Large intestine (tissue), 3 donors: Measurements from ENCODE around the gene LPAR2. TPM values are rescaled to one million over a fixed set of nuclear protein-coding genes. Genes with fewer than 3 reads are reported as not detected.
A peak's percentile ranks its signal among the peaks of the same experiment; 100 is the strongest.

Experiments
- DNase-seq, 2 donors: peaks; one replicate each; pipeline versions ENCODE4 v3.0.0 to v3.0.0-alpha.2; 2013
- H3K27ac ChIP-seq: one replicate; pipeline ENCODE4 v1.5.1; 2013; ENCODE audit warnings: low read length
- H3K27me3 ChIP-seq: 2 replicates; pipeline ENCODE4 v1.6.1; 2013; ENCODE audit warnings: low read length; ENCODE audit not compliant: control insufficient read depth, insufficient read depth
- H3K36me3 ChIP-seq: 2 replicates; pipeline ENCODE4 v1.6.1; 2013; ENCODE audit warnings: low read length; ENCODE audit not compliant: control insufficient read depth, insufficient read depth
- H3K4me1 ChIP-seq: one replicate; pipeline ENCODE4 v1.6.1; 2013; ENCODE audit warnings: low read length; ENCODE audit not compliant: control insufficient read depth, insufficient read depth
- H3K4me3 ChIP-seq: one replicate; pipeline ENCODE4 v1.5.1; 2013; ENCODE audit warnings: low read length
- H3K9me3 ChIP-seq: one replicate; pipeline ENCODE4 v1.6.1; 2013; ENCODE audit warnings: mild to moderate bottlenecking, low read depth, low read length, moderate library complexity; ENCODE audit not compliant: control insufficient read depth
- WGBS: methylation state at CpG from one replicate; pipeline ENCODE4 v1.1.5; 2013; ENCODE audit warnings: low lambda C conversion rate; ENCODE audit not compliant: insufficient coverage; 5-methylcytosine and 5-hydroxymethylcytosine counted together
- polyA plus RNA-seq: library from polyadenylated mRNA; unstranded; fragments of 120-200 nt; gene quantifications from one replicate; pipeline ENCODE4 v1.2.1, GENCODE V29; 2013

Gene LPAR2
- polyA plus RNA-seq, 1 donor = 11.9 TPM

DNA sequence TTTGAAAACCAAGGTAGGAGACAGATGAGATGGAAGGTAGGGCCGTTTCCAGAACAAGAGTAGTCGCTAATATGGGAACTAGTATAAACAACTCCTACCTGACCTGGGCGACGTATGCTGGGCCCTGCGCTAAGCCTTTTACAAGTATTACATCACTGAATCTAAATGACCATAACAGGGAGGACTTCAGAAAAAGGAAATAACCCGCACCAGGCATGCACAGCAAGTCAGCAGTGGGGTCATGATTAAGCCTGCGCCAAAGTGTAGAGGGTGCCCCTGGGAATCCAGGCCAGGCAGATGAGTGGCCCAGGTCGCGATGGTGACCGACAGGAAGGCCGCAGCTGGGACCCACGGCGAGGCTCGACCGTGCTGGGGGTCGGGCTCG, 34.8 kb upstream of the LPAR2 start:
- peak overlapping the region; percentile 55 for H3K27ac ChIP-seq
- no CpG with 5 or more reads among the region's 17 CpGs for WGBS
- no peaks in the 10 kb centered on the region for H3K9me3 ChIP-seq
- H3K4me1 ChIP-seq = peaks cover 9% of the 10 kb centered on the region
- H3K4me3 ChIP-seq = peak overlapping the region; percentile 92
- no peak for DNase-seq
- H3K36me3 ChIP-seq = peaks cover 27% of the 10 kb centered on the region
- no peaks in the 10 kb centered on the region for H3K27me3 ChIP-seq

DNA sequence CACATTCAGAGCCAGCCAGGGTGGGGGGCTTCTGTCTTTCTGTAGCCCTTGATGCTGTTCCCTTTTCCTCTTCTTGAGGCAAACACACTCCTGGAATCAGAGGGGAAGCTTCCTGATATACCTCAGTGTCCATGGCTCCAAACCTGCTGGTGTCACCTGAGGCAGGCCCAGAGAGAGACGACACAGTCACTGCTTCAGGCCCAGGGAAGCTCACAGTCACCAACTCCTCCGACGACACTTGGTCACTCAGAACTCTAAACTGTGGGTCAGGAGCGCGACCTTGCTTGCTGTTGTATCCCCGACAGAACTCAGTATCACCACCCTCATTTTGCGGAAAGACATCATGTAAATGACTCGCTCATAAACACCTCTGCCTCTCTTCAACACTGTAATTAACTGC, 34.3 kb upstream of the LPAR2 start:
- Histone ChIP-seq H3K27me3 (no peaks in the 10 kb centered on the region), H3K36me3 (peaks cover 32% of the 10 kb centered on the region), H3K4me3 (peak overlapping the region; percentile 92), H3K4me1 (peaks cover 9% of the 10 kb centered on the region), H3K9me3 (no peaks in the 10 kb centered on the region), H3K27ac (no peak overlapping the region)
- no peak for DNase-seq
- WGBS = no CpG with 5 or more reads among the region's 8 CpGs

DNA sequence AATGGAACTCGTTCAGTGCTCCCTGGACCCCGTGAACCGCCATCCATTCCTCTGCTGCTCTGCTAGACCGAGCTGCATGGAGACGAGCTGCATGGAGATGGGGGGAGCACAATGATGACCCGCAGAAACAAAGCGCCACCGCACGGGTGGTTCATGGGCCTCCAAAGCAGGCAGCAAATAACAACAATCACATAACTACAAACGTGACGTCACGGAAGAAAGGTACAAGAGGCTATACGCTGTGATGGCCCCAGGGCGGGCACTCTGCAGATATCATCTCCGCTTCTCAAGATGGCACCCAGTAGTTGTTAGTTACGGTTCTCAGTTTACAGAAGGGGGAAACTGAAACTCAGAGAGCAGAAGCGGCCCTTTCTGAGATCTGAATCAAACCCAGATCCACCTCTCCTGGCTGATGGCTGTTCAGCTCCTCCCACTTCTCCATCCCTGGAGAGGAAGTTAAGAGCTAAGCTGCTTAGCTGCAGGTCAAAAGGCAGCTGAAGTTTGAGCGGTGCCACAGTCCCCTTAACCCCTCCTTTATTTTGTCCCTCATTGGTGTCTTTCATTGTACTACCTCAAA, 33.7 kb upstream of the LPAR2 start:
- peak in 1 of 2 donors; percentile 28 for DNase-seq
- Histone ChIP-seq H3K4me1 (peaks cover 9% of the 10 kb centered on the region), H3K27ac (no peak overlapping the region), H3K9me3 (no peaks in the 10 kb centered on the region), H3K4me3 (no peak overlapping the region), H3K36me3 (peaks cover 38% of the 10 kb centered on the region), H3K27me3 (no peaks in the 10 kb centered on the region)
- no CpG with 5 or more reads among the region's 18 CpGs for WGBS

DNA sequence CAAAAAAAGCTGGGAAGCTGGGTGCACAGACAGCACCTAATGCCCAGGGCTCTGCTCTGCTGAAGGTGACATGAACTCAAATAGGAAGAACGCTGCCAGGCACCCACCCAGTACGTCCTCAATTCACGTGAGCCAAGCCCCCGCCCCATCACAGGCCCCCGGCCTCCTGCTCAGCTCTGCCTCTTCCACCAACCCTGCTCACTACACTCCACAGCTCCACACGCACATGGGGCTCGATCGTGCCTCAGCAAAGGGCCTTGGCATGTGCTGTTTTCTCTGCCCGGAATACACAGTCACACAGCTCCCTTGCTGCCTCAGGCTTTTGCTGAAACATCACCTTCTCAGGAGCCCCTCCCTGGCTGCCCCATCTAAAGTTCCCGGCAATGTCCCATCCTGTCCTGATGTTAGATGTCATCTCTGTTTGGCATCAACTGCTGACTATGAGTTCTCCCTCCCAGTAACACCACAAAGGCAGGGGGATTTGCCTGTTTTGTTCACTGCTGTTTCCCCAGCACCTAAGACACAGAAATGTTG, 33.2 kb upstream of the LPAR2 start:
- DNase-seq = no peak
- Histone ChIP-seq H3K27ac (no peak overlapping the region), H3K27me3 (no peaks in the 10 kb centered on the region), H3K9me3 (no peaks in the 10 kb centered on the region), H3K36me3 (peaks cover 43% of the 10 kb centered on the region), H3K4me1 (peaks cover 9% of the 10 kb centered on the region), H3K4me3 (no peak overlapping the region)
- no CpG with 5 or more reads among the region's 10 CpGs for WGBS

DNA sequence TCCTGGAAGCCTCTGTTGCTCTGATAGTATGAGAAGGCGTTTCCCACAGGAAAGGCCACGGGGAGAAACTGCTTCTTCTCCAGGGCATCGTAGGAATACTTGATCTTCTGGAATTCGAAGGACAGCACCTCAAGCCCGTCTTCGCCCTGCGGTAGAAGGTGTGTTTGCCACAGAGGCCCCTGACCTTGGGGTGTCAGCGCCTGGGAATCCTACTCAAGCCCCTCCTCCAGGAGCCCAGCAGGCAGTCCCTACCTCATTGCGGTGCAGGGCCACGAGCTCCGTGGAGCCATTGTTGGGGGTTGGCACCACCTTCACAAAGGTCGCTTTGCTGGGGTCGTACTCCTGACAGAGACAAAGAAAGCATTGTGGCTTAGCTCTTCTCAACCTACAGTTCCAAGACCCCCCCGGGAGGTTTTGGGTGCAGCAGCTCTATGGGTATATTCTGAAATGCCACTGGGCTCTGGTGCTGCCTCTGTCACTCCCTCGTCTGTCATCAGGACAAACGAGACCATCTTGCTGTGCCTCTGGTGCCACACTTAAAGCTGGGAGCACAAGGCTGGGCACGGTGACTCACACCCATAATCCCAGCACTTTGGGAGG, 31.7 kb upstream of the LPAR2 start:
- no peak overlapping the region for H3K27ac ChIP-seq
- H3K27me3 ChIP-seq = no peaks in the 10 kb centered on the region
- peaks cover 58% of the 10 kb centered on the region for H3K36me3 ChIP-seq
- peaks cover 9% of the 10 kb centered on the region for H3K4me1 ChIP-seq
- DNase-seq = no peak
- WGBS = no CpG with 5 or more reads among the region's 17 CpGs
- no peaks in the 10 kb centered on the region for H3K9me3 ChIP-seq
- H3K4me3 ChIP-seq = no peak overlapping the region

DNA sequence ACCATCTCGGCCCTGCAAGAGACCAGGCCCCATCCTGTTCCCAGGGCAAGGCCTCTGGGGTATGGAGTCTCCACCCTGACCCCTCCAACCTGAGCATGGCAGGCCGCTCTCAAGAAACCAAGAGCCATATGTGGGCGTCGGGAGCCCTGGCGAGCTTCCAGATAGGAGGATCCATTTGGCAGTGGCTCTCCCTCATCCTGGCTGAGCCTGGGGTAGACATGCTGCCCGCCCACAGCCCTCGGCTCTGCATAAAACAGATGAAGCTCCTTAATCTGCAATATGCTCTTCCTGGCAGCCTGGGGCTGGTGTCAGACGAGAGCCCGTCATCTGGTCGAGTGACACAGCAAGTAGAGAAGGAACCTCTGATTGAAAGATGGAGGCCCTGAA, 29.4 kb upstream of the LPAR2 start:
- no peak for DNase-seq
- Histone ChIP-seq H3K4me1 (peaks cover 4% of the 10 kb centered on the region), H3K27ac (no peak overlapping the region), H3K4me3 (no peak overlapping the region), H3K9me3 (no peaks in the 10 kb centered on the region), H3K36me3 (peaks cover 81% of the 10 kb centered on the region), H3K27me3 (no peaks in the 10 kb centered on the region)
- no CpG with 5 or more reads among the region's 10 CpGs for WGBS

DNA sequence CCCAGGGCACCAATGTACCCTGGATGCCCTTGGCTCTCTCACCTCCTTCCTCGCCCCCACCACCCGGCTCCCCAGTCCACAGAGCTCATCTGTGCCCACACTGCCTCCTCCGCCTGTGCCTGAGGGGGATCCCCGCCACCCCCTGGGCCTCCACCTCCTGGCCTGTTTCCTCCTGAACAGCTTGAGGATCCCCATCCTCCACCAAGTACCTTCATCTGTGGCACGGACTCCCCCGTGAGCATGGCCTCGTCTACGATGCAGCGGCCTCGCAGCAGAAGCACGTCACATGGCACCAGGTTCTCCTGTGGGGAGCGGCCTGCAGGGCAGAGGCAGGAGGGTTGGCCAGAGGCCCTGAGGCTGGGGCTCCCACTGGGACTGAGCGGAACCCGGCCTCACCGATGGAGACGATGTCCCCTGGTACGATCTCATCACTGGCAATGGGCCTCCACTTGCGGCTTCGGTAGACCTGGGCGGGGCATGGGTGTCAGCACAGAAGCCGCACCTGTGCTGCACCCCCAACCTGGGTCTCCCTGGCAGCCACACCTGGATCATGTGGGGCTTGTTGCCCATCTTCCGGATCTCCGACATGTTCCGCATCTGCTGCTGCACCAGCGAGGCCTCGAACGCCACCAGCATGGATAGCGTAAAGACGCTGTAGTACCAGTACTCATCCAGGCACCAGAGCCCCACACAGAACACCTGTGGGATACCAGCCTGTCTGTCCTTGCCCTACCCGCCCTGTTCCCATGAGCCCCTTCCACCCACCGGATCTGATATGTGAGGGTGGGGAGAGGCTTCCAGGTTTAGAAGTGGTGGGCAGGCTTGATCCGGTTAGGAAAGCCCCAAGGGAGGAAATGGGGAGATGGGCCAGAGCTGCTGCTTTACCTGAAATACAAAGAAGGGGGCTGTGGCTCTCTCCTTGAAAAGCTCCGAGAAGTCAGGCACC, 28.7 kb upstream of the LPAR2 start:
- peaks cover 85% of the 10 kb centered on the region for H3K36me3 ChIP-seq
- WGBS = no CpG with 5 or more reads among the region's 33 CpGs

DNA sequence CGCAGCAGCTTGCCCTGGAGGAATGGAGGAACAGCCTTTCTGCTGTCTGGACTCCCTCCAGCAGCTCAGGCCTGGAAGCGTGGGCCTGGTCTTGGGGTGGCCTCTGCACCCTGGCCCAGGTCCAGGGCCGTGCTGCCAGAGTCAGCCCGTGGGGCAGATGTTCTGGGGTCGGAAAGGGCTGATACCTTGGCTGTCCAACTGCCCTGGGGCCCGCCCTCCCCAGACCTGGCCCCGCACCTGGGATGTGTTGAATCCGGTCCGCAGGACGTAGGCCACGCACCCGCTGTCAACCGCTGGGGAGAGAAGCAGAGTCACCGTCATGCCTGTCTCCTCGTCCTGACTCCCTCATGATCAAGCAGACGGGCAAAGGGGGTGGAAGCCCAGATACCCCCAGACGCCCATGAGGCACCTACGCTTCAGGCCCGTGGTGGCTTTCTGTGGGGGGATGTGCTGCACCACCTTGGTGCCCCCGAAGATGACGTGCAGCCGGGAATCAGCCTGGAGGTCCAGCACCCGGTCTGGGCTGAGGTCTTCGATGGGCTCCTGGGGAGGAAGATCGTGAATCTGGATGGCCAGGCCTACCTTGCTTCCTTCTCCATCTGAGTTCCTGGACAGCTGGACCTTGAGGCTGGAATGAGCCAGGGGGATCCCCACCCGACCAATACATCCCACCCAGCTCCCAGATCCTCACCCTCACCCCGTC, 27.8 kb upstream of the LPAR2 start:
- no peak overlapping the region for H3K4me3 ChIP-seq
- no peak overlapping the region for H3K27ac ChIP-seq
- WGBS = no CpG with 5 or more reads among the region's 27 CpGs
- no peaks in the 10 kb centered on the region for H3K4me1 ChIP-seq
- no peaks in the 10 kb centered on the region for H3K9me3 ChIP-seq
- H3K27me3 ChIP-seq = no peaks in the 10 kb centered on the region
- H3K36me3 ChIP-seq = peaks cover 88% of the 10 kb centered on the region
- no peak for DNase-seq

More for the DNA sequence above, 28.7 kb upstream of the LPAR2 start:
- no peak overlapping the region for H3K27ac ChIP-seq
- H3K9me3 ChIP-seq = no peaks in the 10 kb centered on the region
- no peaks in the 10 kb centered on the region for H3K27me3 ChIP-seq
- no peak overlapping the region for H3K4me3 ChIP-seq
- no peaks in the 10 kb centered on the region for H3K4me1 ChIP-seq
- DNase-seq = no peak

DNA sequence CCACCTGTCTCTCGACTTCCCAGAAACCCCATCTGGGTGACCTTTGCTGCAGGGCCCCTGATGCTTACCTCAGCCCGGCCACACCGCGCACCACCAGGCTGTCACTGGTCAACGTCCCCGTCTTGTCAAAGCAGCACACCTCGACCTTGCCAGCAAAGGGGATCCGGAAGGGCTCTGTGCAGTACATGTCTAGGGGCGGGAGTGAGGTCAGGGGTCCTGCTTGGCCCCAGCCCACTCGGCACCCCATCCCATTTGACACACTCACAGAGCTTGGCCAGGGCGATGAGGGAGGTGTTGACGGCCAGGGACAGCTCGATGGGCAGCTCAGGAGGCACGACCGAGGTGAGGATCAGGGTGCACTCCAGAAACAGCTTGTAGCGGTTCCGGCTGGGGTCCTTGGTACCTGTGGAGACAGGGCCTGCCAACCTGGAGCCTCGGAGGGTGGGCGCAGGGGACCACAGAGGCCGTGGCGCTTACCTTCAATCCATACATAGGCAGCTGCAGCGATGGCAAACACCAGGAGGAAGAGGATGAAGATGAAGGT, 27.1 kb upstream of the LPAR2 start:
- no peaks in the 10 kb centered on the region for H3K4me1 ChIP-seq
- no peak for DNase-seq
- no CpG with 5 or more reads among the region's 22 CpGs for WGBS
- no peaks in the 10 kb centered on the region for H3K9me3 ChIP-seq
- H3K27me3 ChIP-seq = no peaks in the 10 kb centered on the region
- no peak overlapping the region for H3K4me3 ChIP-seq
- H3K36me3 ChIP-seq = peaks cover 95% of the 10 kb centered on the region
- no peak overlapping the region for H3K27ac ChIP-seq

DNA sequence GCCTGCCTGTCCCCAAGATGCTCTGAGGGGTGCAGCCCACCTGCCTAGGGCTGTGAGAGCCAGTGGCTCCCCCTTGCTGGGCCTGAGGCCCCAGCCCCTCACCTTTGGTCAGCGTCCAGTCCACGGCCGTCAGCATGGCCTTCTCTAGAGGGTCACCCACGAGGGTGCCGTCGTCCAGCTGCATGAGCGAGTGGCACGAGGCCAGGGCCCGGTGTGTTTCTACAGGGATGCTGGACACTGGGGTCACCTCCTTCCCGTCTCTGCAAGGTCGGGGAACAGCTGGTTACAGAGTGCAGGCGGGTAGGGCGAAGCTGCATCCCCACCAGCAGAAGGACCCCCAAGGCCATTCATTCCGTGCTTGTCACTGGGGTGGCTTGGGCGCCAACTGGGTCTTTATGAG, 26.4 kb upstream of the LPAR2 start:
- no peak for DNase-seq
- Histone ChIP-seq H3K36me3 (peaks cover 96% of the 10 kb centered on the region), H3K9me3 (no peaks in the 10 kb centered on the region), H3K4me1 (no peaks in the 10 kb centered on the region), H3K27me3 (no peaks in the 10 kb centered on the region), H3K27ac (no peak overlapping the region), H3K4me3 (no peak overlapping the region)
- WGBS = no CpG with 5 or more reads among the region's 15 CpGs
